GM18519 (cell line): ENCODE data around the gene ZNF385B.

ENCODE experiments used
- ATAC-seq: cut with Tn5 transposase; IDR thresholded peaks from one replicate; pipeline ENCODE4 v1.9.1; 2021; ENCODE audit warnings: mild to moderate bottlenecking, moderate library complexity; ENCODE audit not compliant: unreplicated experiment, low FRiP score

ZNF385B gene

DNA sequence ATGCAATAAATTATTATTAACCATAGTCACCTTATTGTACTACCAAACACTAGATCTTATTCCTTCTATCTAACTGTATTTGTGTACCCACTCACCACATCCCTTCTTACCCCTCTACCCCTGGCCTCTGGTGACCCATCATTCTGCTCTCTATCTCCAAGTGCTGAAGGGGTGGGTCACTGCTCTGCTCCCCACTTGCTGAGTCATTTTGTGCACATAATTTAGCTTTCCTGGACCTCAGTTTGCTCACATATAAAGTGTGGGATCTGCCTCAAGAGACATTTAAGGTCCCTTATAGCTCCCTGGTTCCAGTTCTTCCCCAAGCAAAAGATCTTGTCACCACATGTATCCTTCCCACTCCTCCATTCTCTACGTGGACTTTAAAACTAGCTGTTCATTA is 169.4 kb downstream of the ZNF385B start:
- ATAC-seq, result no peak

GRCh38 chr2:179691235-179691634 is 170.2 kb downstream of the ZNF385B start:
- no peak for ATAC-seq

- no peak for ATAC-seq
These were observed 174.6 kb downstream of the ZNF385B start for GRCh38 chr2:179686718-179687342.

- no peak for ATAC-seq
These were observed 175.3 kb downstream of the ZNF385B start for GRCh38 chr2:179686069-179686468.

- no peak for ATAC-seq
These were observed 176.3 kb downstream of the ZNF385B start for GRCh38 chr2:179685146-179685545.

DNA sequence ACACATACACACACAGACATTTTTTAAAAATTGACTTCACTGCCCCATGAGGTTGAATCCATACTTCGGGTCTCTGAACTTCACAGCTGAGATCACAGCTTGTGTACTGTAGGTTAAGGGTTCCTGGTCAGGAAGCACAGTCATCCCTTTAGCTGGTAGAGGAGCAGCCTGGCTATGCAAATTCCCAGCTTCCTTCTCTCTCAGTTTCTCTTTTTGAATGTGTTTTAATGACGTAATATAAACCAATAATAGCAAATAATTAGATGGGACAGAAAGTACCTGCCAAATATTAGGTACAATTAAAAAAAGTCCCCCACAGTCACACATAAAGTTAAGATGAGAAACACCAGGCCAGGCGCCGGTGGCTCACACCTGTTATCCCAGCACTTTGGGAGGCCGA is 178.7 kb downstream of the ZNF385B start:
- ATAC-seq, result no peak

GRCh38 chr2:179677746-179678505 is 183.5 kb downstream of the ZNF385B start:
- no peak for ATAC-seq

GRCh38 chr2:179677077-179677688 is 184.2 kb downstream of the ZNF385B start:
- peak; percentile 51 for ATAC-seq

DNA sequence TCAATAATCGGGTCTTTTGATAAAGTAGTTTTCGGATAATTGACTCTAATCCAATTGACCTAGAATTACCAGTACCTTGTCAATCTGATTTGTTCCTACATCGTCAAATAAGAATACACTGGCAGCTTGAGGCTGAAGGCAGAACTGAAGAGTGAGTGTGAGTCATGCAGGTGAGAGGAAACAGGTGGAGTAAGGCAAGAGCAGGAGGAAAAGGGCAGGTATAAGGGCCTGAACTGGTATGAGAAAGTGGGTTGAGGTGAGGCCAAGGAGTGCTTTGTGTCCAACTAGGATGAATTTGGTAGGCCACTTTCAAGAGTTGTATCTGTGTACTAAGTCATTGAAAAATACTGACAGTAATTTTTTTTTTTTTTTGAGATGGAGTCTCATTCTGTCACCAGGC is 186.0 kb downstream of the ZNF385B start:
- no peak for ATAC-seq

- no peak for ATAC-seq
These were observed 190.1 kb downstream of the ZNF385B start for GRCh38 chr2:179671043-179671981.

DNA sequence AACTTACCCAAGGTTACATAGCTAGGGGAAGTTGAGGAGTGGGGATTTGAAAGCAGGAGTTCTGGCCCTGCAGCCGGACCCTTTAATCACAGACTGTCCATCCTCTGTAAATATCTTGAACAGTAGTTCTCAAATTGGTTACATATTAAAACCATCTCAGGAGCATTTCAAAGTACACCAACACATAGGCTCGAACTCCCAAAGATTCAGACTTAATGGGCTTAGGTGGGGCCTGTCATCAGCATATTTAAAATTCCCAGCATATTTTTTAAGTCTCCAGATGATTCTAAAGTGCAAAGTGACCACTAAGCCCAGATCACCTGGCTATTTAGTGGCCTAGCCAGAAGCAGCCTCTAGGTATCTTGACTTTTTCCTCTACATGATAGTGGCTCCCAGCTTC is 192.2 kb downstream of the ZNF385B start:
- ATAC-seq, result no peak

- no peak for ATAC-seq
These were observed 196.2 kb downstream of the ZNF385B start for GRCh38 chr2:179664972-179665812.

DNA sequence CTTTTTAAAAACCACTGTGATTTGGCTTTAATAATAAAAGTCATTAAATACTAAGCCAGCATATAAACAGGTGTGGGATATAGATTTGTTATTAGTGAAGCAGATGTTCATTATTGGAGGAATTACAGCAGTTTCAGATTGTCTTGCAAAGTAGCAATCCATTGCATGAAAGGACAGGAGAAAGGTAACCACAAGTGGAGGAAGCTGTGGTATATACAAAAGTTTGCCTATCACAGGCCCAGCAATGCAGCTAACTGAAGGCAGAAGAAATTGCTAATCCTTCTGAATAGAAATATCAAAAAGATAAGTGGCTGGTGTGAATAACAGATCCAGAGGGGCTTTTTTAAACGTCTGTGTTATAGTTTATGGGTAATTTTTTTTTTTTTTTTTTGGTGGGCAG is 199.4 kb downstream of the ZNF385B start:
- no peak for ATAC-seq

GRCh38 chr2:179657068-179657595 is 204.3 kb downstream of the ZNF385B start:
- ATAC-seq, result no peak

- no peak for ATAC-seq
These were observed 205.8 kb downstream of the ZNF385B start for GRCh38 chr2:179655627-179656026.

GRCh38 chr2:179654806-179655205 is 206.6 kb downstream of the ZNF385B start:
- ATAC-seq, result no peak

GRCh38 chr2:179652296-179652695 is 209.1 kb downstream of the ZNF385B start:
- ATAC-seq, result no peak

DNA sequence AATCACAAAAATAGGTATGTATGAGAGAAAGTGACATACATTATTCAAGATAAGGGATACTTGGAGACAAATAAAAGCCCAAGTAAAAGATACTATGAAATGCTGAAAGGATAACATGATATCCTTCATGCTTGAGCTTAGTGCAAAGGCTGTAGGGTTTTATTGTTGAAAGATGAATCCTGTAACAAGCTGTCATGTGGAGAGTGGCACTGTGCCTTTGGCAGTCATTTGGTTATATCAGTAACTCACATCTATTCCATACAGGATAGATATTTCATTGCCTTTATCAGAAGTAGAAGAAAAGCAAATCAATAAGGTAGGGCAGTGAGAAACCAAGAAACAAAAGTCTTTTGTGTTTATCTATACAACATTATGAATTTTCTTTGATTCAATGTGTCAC is 211.0 kb downstream of the ZNF385B start:
- no peak for ATAC-seq

DNA sequence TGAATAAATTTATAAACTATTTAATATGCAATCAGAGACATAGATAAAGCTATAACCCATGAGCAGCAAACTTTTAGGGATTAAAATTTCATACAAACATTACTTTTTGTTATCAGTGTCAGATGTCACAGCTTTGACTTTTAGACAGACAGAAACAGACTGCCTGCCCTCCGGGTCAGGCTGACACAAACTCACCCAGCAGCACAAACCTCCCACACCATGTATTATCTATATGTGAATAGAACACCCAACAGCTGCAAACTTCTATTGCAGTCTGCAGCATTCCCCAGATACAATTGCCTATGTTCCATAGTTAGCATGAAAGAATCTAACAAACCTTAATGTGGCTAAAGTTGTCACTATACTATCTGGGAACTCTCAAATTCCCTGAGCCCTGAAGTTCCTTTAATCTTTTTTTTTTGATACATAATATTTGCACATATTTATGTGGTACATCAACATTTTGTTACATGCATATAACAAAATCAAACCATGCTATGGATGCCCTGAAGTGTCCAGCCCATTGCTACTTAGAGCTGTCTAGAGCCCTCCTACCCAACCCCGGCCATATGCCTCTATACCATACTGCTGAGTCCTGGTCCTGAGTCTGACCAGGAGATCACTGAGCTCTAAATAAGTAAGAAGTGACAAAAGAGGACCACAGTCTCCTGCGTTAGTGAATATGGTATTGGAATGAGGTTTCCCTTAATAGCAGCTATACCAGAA is 214.4 kb downstream of the ZNF385B start:
- no peak for ATAC-seq
